ENCODE results near the gene SLC12A5.

SLC12A5 gene

GRCh38 chr20:46049190-46049589 is 20.2 kb downstream of the SLC12A5 start:
- TF ChIP-seq CTCF (conservative IDR thresholded peaks at IDR 0.05) (no peak), ZFX (IDR thresholded peaks at IDR 0.05) (no peak)
- H3K27ac ChIP-seq, result no peak overlapping the region

DNA sequence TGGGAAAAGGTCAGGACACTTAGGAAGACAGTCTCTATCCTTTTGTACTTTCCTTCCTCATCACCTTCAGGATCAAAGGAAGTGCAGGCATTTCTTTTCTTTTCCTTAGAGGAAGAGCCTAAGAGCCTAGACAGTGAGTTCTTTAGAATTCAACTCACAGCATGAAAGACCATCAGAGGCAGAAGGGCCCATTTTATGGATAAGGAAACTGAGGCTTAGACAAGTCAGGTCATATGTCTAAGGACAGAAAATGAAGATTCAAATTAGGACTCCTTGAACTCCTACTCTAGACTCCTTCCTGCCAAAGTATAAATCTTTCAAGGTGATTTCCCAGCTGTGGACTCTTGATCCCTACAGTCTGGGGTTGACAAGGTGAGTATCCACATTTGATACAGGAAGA is 20.8 kb downstream of the SLC12A5 start:
- H3K27ac ChIP-seq, result no peak overlapping the region
- TF ChIP-seq CTCF (conservative IDR thresholded peaks at IDR 0.05) (no peak), ZFX (IDR thresholded peaks at IDR 0.05) (no peak)

DNA sequence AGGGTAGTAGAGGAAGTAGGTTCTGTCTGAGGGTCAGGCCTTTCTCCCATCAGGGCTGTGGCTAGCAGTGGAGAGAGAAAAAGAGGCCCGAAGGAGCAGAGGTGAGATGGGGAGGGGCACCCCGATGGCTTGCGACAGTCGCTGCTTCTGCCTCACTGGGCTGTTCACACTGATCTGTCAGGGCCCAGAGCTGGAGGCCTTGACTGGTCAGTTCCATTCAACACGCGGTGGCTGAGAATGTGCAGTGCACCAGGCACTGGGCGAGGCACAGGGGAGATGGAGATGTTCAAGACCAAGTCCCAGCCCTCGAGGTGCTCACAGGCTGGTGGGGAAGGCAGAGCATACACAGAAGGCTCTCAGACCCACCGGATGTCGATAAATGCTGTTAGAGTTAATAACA is 21.4 kb downstream of the SLC12A5 start:
- no peak overlapping the region for H3K27ac ChIP-seq
- TF ChIP-seq ZFX (IDR thresholded peaks at IDR 0.05), result no peak
- TF ChIP-seq CTCF (conservative IDR thresholded peaks at IDR 0.05), result no peak

GRCh38 chr20:46050885-46051284 is 21.9 kb downstream of the SLC12A5 start:
- no peak for TF ChIP-seq CTCF (conservative IDR thresholded peaks at IDR 0.05)
- TF ChIP-seq ZFX (IDR thresholded peaks at IDR 0.05), result no peak
- H3K27ac ChIP-seq, result no peak overlapping the region

DNA sequence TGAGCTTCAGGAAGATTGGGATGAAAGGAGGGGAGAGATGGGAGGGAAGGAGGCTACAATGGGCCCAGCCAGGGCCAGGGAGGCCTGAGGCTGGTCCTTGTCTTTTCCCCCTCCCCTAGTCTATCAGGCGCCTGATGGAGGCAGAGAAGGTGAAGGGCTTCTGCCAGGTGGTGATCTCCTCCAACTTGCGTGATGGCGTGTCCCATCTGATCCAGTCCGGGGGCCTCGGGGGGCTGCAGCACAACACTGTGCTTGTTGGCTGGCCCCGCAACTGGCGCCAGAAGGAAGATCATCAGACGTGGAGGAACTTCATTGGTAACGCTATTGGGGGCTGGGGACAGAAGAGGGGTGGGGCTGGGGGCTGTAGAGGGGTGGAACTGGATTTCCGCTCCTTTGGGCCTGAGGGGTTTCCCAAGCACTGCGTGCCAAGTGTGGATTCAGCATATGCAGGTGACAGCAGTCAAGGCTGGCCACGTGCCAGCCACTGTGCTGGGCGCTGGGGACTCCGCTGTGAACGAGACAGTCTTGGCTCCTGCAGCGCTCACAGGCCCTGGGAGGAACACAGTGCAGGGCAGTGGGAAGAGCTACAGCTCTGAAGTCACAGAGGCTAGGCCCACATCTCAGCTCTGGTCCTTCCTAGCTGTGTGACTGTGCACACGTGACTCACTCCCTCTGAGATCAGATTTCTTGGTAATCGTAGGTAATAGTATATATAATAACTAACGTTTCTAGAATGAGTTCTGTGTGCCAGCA is 22.7 kb downstream of the SLC12A5 start:
- no peak for TF ChIP-seq ZFX (IDR thresholded peaks at IDR 0.05)

GRCh38 chr20:46053416-46053815 is 24.4 kb downstream of the SLC12A5 start:
- TF ChIP-seq CTCF (conservative IDR thresholded peaks at IDR 0.05) (no peak), ZFX (IDR thresholded peaks at IDR 0.05) (no peak)
- H3K27ac ChIP-seq, result no peak overlapping the region

More for the DNA sequence above, 22.7 kb downstream of the SLC12A5 start:
- no peak overlapping the region for H3K27ac ChIP-seq

DNA sequence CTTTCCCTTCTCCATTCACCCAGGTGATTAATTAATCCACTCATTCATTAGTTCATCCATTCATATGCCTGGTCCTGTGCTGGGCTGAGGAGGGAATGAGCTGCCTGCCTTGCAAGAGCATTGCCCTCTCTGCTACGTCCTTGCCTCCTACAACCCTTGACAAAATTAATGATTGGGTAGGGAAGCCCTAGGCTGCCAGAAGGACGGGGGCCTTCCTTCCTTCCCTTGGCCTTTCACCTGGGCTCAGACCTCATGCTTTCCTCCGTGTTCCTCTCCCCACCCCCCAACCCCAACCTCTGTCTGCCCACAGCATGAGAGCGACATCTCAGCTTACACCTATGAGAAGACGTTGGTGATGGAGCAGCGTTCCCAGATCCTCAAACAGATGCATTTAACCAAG is 25.6 kb downstream of the SLC12A5 start:
- TF ChIP-seq ZFX (IDR thresholded peaks at IDR 0.05) (no peak), CTCF (conservative IDR thresholded peaks at IDR 0.05) (no peak)
- no peak overlapping the region for H3K27ac ChIP-seq

DNA sequence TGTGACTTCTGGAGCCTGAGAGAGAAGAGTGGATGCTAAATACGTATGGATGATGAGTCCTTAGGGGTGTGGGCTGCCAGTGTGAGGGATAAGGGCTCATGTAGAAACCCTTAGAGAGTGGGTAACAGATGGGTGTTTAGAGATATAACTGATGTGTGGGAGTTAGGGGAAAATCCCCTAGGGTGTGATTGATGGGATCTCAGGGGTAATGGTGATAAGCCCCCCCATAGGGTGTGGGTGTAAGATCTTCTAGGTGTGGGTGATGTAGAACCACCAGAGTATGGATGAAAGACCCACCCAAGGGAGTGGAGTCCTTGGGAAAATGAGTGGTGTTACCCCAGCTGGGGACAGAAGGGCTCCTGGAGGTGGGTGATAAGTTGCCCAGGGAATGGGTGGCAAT is 26.3 kb downstream of the SLC12A5 start:
- TF ChIP-seq CTCF (conservative IDR thresholded peaks at IDR 0.05), result no peak
- no peak overlapping the region for H3K27ac ChIP-seq

Data from C4-2B (cell line).